Measurements from ENCODE around the gene URB1.
A peak's percentile ranks its signal among the peaks of the same experiment; 100 is the strongest.

Gene URB1

DNA sequence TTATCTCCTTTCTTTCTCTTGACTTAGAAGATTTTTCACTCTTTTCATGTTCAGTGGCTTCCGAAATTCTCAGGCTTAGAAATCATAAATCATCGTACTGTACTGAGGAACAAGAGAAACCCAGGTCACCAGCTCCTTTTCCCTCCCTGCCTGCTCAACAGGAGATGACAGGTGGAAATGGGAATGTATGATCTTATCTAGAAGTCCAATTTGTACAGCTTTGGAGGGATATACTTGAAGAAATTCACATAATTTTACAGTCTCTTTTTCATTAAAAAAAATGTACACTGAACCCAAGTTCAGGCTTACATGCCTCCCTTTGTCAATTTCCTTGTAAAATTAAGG is 31.4 kb upstream of the URB1 start:
- Histone ChIP-seq H3K27me3 (no peaks in the 10 kb centered on the region), H3K4me2 (no peak overlapping the region), H3K4me3 (no peak overlapping the region), H3K9ac (no peak overlapping the region), H4K20me1 (no peaks in the 10 kb centered on the region), H3K4me1 (no peaks in the 10 kb centered on the region), H3K36me3 (no peaks in the 10 kb centered on the region), H3K27ac (no peak overlapping the region), H3K9me3 (peaks cover 7% of the 10 kb centered on the region; the same call in 1 of the 2 replicates)
- no peak for TF ChIP-seq Cebpa-rat (IDR thresholded peaks at IDR 0.05)

GRCh38 chr21:32423320-32424190 is 30.7 kb upstream of the URB1 start:
- Histone ChIP-seq H3K9me3 (peaks cover 7% of the 10 kb centered on the region; the same call in 1 of the 2 replicates), H3K4me2 (no peak overlapping the region), H3K27ac (no peak overlapping the region), H3K27me3 (no peaks in the 10 kb centered on the region), H4K20me1 (no peaks in the 10 kb centered on the region), H3K4me3 (no peak overlapping the region), H3K36me3 (no peaks in the 10 kb centered on the region), H3K4me1 (no peaks in the 10 kb centered on the region), H3K9ac (no peak overlapping the region)
- TF ChIP-seq Cebpa-rat (IDR thresholded peaks at IDR 0.05), result no peak

- Histone ChIP-seq H3K36me3 (no peaks in the 10 kb centered on the region), H3K4me1 (no peaks in the 10 kb centered on the region), H3K4me2 (no peak overlapping the region), H3K27me3 (no peaks in the 10 kb centered on the region), H3K9ac (no peak overlapping the region), H3K27ac (no peak overlapping the region), H3K9me3 (peaks cover 7% of the 10 kb centered on the region; the same call in 1 of the 2 replicates), H4K20me1 (no peaks in the 10 kb centered on the region), H3K4me3 (no peak overlapping the region)
- TF ChIP-seq Cebpa-rat (IDR thresholded peaks at IDR 0.05), result no peak
These were observed 29.3 kb upstream of the URB1 start for GRCh38 chr21:32422064-32422463.

DNA sequence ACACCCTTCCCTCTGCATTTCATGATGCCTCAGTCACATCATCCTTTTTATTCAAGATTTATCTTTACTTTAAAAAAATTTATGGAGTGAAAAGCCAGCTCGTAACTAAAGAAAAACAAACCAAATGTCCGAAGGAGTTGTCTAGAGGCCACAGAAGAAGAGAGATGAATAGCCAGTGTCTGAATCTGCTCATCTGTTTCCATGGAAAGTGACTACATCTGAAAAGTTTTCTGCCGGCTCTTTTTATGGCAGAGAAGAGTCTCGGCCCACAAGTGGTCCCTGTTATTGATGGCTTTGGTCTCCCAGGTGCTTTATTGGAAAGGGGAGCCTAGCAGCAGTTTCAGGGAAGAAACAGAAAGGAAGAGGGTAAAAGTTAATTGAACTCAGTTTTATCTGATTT is 25.3 kb upstream of the URB1 start:
- H3K9ac ChIP-seq, result no peak overlapping the region
- H3K4me2 ChIP-seq, result no peak overlapping the region
- peaks cover 7% of the 10 kb centered on the region; the same call in 1 of the 2 replicates for H3K9me3 ChIP-seq
- H4K20me1 ChIP-seq, result peaks cover 6% of the 10 kb centered on the region; the same call in 1 of the 2 replicates
- no peak overlapping the region for H3K27ac ChIP-seq
- H3K36me3 ChIP-seq, result no peaks in the 10 kb centered on the region
- peaks cover 25% of the 10 kb centered on the region for H3K27me3 ChIP-seq
- no peak for TF ChIP-seq Cebpa-rat (IDR thresholded peaks at IDR 0.05)
- H3K4me3 ChIP-seq, result no peak overlapping the region
- no peaks in the 10 kb centered on the region for H3K4me1 ChIP-seq

- Histone ChIP-seq H3K36me3 (no peaks in the 10 kb centered on the region), H3K27ac (no peak overlapping the region), H3K4me1 (peaks cover 11% of the 10 kb centered on the region), H3K4me3 (no peak overlapping the region), H3K9me3 (no peaks in the 10 kb centered on the region), H3K27me3 (peaks cover 49% of the 10 kb centered on the region), H3K9ac (no peak overlapping the region), H4K20me1 (peaks cover 28% of the 10 kb centered on the region; the same call in 1 of the 2 replicates), H3K4me2 (no peak overlapping the region)
- TF ChIP-seq Cebpa-rat (IDR thresholded peaks at IDR 0.05), result no peak
These were observed 22.9 kb upstream of the URB1 start for GRCh38 chr21:32415451-32416398.

DNA sequence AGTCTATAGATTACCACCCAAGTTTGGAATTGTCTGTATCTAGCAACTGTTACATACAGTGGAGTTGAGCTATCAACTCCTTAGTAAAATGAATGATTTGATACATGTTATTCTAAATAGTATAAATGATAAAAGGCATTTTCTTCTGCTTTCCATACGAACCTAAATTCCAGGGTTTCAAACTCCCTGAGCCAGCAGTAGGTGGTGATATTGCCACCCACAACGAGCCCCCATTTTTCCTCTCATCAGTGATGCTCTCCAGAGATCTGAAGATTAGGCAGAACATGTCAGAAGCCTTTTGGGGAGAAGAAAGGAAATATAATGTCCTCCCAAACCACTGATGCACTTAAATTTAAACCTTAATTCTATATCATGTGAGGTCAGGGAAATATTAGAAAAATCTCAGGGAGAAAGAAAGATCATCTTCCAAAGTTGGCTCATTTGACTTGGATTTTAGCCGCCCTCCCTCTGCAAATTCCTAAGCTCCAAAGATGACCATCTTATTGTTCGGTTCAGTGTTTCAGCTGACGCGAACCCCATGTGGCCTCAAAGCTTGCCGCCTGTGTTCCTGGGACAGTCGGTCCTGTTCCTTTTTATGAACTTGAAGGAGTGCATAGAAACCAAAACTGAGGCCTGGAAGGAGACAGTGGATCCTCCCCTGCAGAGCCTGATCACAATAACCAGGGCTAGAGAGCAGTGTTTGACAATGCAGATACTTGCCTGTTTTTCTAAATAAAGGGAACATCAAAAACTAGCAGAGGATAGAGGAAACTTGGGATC is 22.0 kb upstream of the URB1 start:
- Histone ChIP-seq H4K20me1 (peaks cover 34% of the 10 kb centered on the region; the same call in 1 of the 2 replicates), H3K4me3 (no peak overlapping the region), H3K4me1 (peaks cover 11% of the 10 kb centered on the region), H3K27ac (no peak overlapping the region), H3K9ac (no peak overlapping the region), H3K4me2 (no peak overlapping the region), H3K27me3 (peaks cover 58% of the 10 kb centered on the region), H3K36me3 (no peaks in the 10 kb centered on the region), H3K9me3 (no peaks in the 10 kb centered on the region)
- no peak for TF ChIP-seq Cebpa-rat (IDR thresholded peaks at IDR 0.05)

- H3K9ac ChIP-seq, result no peak overlapping the region
- no peaks in the 10 kb centered on the region for H3K36me3 ChIP-seq
- peaks cover 11% of the 10 kb centered on the region for H3K4me1 ChIP-seq
- H4K20me1 ChIP-seq, result peaks cover 34% of the 10 kb centered on the region; the same call in 1 of the 2 replicates
- no peak overlapping the region for H3K4me3 ChIP-seq
- no peak overlapping the region for H3K27ac ChIP-seq
- H3K4me2 ChIP-seq, result no peak overlapping the region
- H3K9me3 ChIP-seq, result no peaks in the 10 kb centered on the region
- TF ChIP-seq Cebpa-rat (IDR thresholded peaks at IDR 0.05), result no peak
- H3K27me3 ChIP-seq, result peaks cover 67% of the 10 kb centered on the region
These were observed 21.1 kb upstream of the URB1 start for GRCh38 chr21:32413697-32414578.

- Histone ChIP-seq H4K20me1 (peaks cover 34% of the 10 kb centered on the region; the same call in 1 of the 2 replicates), H3K27me3 (peaks cover 71% of the 10 kb centered on the region), H3K36me3 (no peaks in the 10 kb centered on the region), H3K4me3 (peak overlapping the region; percentile 65), H3K4me2 (peak overlapping the region; percentile 83), H3K9ac (no peak overlapping the region), H3K27ac (no peak overlapping the region), H3K9me3 (no peaks in the 10 kb centered on the region), H3K4me1 (peaks cover 11% of the 10 kb centered on the region)
- no peak for TF ChIP-seq Cebpa-rat (IDR thresholded peaks at IDR 0.05)
These were observed 20.2 kb upstream of the URB1 start for GRCh38 chr21:32413015-32413504.

Data from BLaER1 (cell line).